Esophagus muscularis mucosa (tissue), 4 donors: Measurements from ENCODE around the gene PARP3. TPM values are rescaled to one million over a fixed set of nuclear protein-coding genes. Genes with fewer than 3 reads are reported as not detected.
A peak's percentile ranks its signal among the peaks of the same experiment; 100 is the strongest.

Experiments
- DNase-seq: peaks from one replicate; pipeline ENCODE4 v3.0.0-alpha.2; 2017; ENCODE audit errors: extremely low spot score
- H3K27ac ChIP-seq, 4 donors: fragments of 200-600 bp; sonication (generic); replicated peaks in 1 of 4; 1 replicate in 3 of 4; 2 replicates in 1 of 4; pipeline ENCODE4 v1.5.1; 2016 to 2019; ENCODE audit warnings: mild to moderate bottlenecking in 1 of 4
- H3K27me3 ChIP-seq, 4 donors: fragments of 200-600 bp; sonication (generic); one replicate each; pipeline versions ENCODE4 v1.5.1 to v1.6.0; 2016 to 2019
- H3K36me3 ChIP-seq, 4 donors: fragments of 200-600 bp; sonication (generic); one replicate each; pipeline ENCODE4 v1.5.1; 2016 to 2019
- H3K4me1 ChIP-seq, 4 donors: fragments of 200-600 bp; sonication (generic); one replicate each; pipeline ENCODE4 v1.5.1; 2016 to 2019
- H3K4me3 ChIP-seq, 4 donors: fragments of 200-600 bp; sonication (generic); 1 replicate in 2 of 4; 2 replicates in 2 of 4; pipeline ENCODE4 v1.5.1; 2016 to 2019; ENCODE audit warnings: mild to moderate bottlenecking in 4 of 4, moderate library complexity in 1 of 4
- H3K9me3 ChIP-seq, 4 donors: fragments of 200-600 bp; sonication (generic); 1 replicate in 3 of 4; 2 replicates in 1 of 4; pipeline ENCODE4 v1.5.1; 2016 to 2019
- CTCF ChIP-seq, 3 experiments: fragments of 200-600 bp in 2 of 3; fragments of 450-650 bp in 1 of 3; sonication (generic) in 2 of 3; IDR thresholded peaks; one replicate each; pipeline ENCODE4 v1.5.1; 2017 to 2019; ENCODE audit warnings: antibody characterized with exemption in 3 of 3, mild to moderate bottlenecking in 2 of 3, moderate library complexity in 1 of 3
- EP300 ChIP-seq: sonication (generic); formaldehyde crosslinking; IDR thresholded peaks from one replicate; pipeline ENCODE4 v1.6.1; 2017; ENCODE audit warnings: antibody characterized with exemption
- POLR2A ChIP-seq: fragments of 450-650 bp; IDR thresholded peaks from one replicate; pipeline ENCODE4 v1.6.1; 2017; ENCODE audit warnings: antibody characterized with exemption, moderate library complexity, mild to moderate bottlenecking, low read depth
- POLR2AphosphoS5 ChIP-seq, 2 donors: sonication (generic); formaldehyde crosslinking; IDR thresholded peaks; one replicate each; pipeline ENCODE4 v1.6.1; 2017; ENCODE audit warnings: antibody characterized with exemption in 2 of 2
- WGBS: methylation state at CpG from one replicate; pipeline ENCODE4 v1.1.5; 2018; 5-methylcytosine and 5-hydroxymethylcytosine counted together
- intact Hi-C: fragments of 100-400 bp; cut with DNase I; formaldehyde crosslinking; loops from one replicate; pipeline ENCODE4 v1.15.1; 2023
- total RNA-seq, 4 donors: library from RNA; depleted of rRNA; stranded (reverse); fragments of >200 nt; gene quantifications; one replicate each; pipeline versions ENCODE4 v1.1.0 to v1.2.1, GENCODE V29; 2016

PARP3 gene
- total RNA-seq, 4 donors from 2014 or later: 22.9 to 37.9 (median 30.1) TPM

GRCh38 chr3:51982352-51982837, 40.2 kb downstream of the PARP3 start:
- H3K36me3 ChIP-seq: peaks cover 0 to 13% (median 6%) of the 10 kb centered on the region in 4 donors
- no peaks in the 10 kb centered on the region for H3K27me3 ChIP-seq
- H3K9me3 ChIP-seq: no peaks in the 10 kb centered on the region
- H3K4me1 ChIP-seq: peaks cover 22 to 43% (median 30%) of the 10 kb centered on the region in 4 donors
- DNase-seq: no peak
- intact Hi-C loops: no loop called here
- peak overlapping the region; percentile 92 to 97 (median 96) for H3K27ac ChIP-seq
- WGBS: 4% methylated on average over 4 of the region's 4 CpGs
- peak overlapping the region; percentile 66 to 69 (median 68) for H3K4me3 ChIP-seq
- no peak for TF ChIP-seq POLR2A
- TF ChIP-seq POLR2AphosphoS5 (IDR thresholded peaks at IDR 0.05): no peak
- TF ChIP-seq CTCF (IDR thresholded peaks at IDR 0.05): peak; percentile 21 to 50 (median 28)
- TF ChIP-seq EP300: no peak

- H3K36me3 ChIP-seq: peaks cover 0 to 17% (median 6%) of the 10 kb centered on the region in 4 donors
- H3K4me3 ChIP-seq: peak within 1 kb of the TSS; percentile 66 to 69 (median 68)
- H3K27ac ChIP-seq: peak within 1 kb of the TSS; percentile 92 to 97 (median 96)
- under 1% methylated on average over 34 of the region's 68 CpGs for WGBS
- H3K4me1 ChIP-seq: peaks cover 22 to 43% (median 30%) of the 10 kb centered on the region in 4 donors
- TF ChIP-seq POLR2AphosphoS5 (IDR thresholded peaks at IDR 0.05): peak; percentile 85 to 89
- no peak for TF ChIP-seq POLR2A
- TF ChIP-seq EP300: no peak
- no peak for TF ChIP-seq CTCF (IDR thresholded peaks at IDR 0.05)
- no peaks in the 10 kb centered on the region for H3K9me3 ChIP-seq
- no peaks in the 10 kb centered on the region for H3K27me3 ChIP-seq
- intact Hi-C loops: no loop called here
- peak; percentile 95 for DNase-seq
These were observed 40.8 kb downstream of the PARP3 start, which contains the start of gene ACY1 for GRCh38 chr3:51982838-51983577. Gene ACY1, plus strand, starts transcription at chr3:51983535. Its CDS starts 530 bp downstream, at chr3:51984065.

- H3K4me3 ChIP-seq: peak overlapping the region; percentile 66 to 69 (median 68)
- no peaks in the 10 kb centered on the region for H3K27me3 ChIP-seq
- intact Hi-C loops: no loop called here
- peaks cover 0 to 17% (median 4%) of the 10 kb centered on the region in 4 donors for H3K36me3 ChIP-seq
- no peaks in the 10 kb centered on the region for H3K9me3 ChIP-seq
- peaks cover 22 to 43% (median 30%) of the 10 kb centered on the region in 4 donors for H3K4me1 ChIP-seq
- WGBS: 75% methylated on average over 21 of the region's 22 CpGs
- H3K27ac ChIP-seq: peak overlapping the region; percentile 92 to 97 (median 96)
- TF ChIP-seq EP300: no peak
- no peak for TF ChIP-seq POLR2A
- no peak for TF ChIP-seq CTCF (IDR thresholded peaks at IDR 0.05)
- no peak for TF ChIP-seq POLR2AphosphoS5 (IDR thresholded peaks at IDR 0.05)
- no peak for DNase-seq
These were observed 41.6 kb downstream of the PARP3 start for GRCh38 chr3:51983578-51984268.

GRCh38 chr3:51984269-51984647, 42.1 kb downstream of the PARP3 start:
- TF ChIP-seq EP300 (no peak), POLR2AphosphoS5 (IDR thresholded peaks at IDR 0.05) (no peak), POLR2A (no peak), CTCF (IDR thresholded peaks at IDR 0.05) (no peak)
- peaks cover 22 to 46% (median 34%) of the 10 kb centered on the region in 4 donors for H3K4me1 ChIP-seq

More at GRCh38 chr3:51984269-51984647, 42.1 kb downstream of the PARP3 start:
- Histone ChIP-seq H3K27ac (peak overlapping the region; percentile 92 to 97 (median 96)), H3K36me3 (peaks cover 0 to 17% (median 2%) of the 10 kb centered on the region in 4 donors), H3K9me3 (no peaks in the 10 kb centered on the region), H3K27me3 (no peaks in the 10 kb centered on the region), H3K4me3 (peak overlapping the region in 1 of 4 donors; percentile 66)
- intact Hi-C loops: no loop called here
- DNase-seq: no peak
